ENCODE data around the gene MSGN1. TPM values are rescaled to one million over a fixed set of nuclear protein-coding genes. Genes with fewer than 3 reads are reported as not detected.

The MSGN1 gene
- polyA plus RNA-seq, 1 of the 3 experiments (the other 2 are of a cell fraction), result not detected

GRCh38 chr2:17815468-17816184, 634 bp upstream of the MSGN1 start:
- no peaks in the 10 kb centered on the region for H4K20me1 ChIP-seq (ENCODE audit: insufficient read depth)

GRCh38 chr2:17818235-17818815, 2.1 kb downstream of the MSGN1 start:
- no peak overlapping the region for H3K4me2 ChIP-seq
- DNase-seq, result no peak
- H3K27ac ChIP-seq (ENCODE audit: low read depth in 2 of 2, low read length in 1 of 2), result no peak overlapping the region
- ChIA-PET POLR2A (no interaction called here), CTCF (interaction anchor here (1.3 kb wide), 1 partner anchor 10 kb away, joined by 5 read pairs; no protein-coding TSS in a partner anchor)
- no peaks in the 10 kb centered on the region for H3K36me3 ChIP-seq (replicated peaks in 1 of 2; ENCODE audit: control insufficient read depth in 1 of 2, insufficient read depth in 2 of 2, low read length in 1 of 2)
- TF ChIP-seq NRF1 (IDR thresholded peaks at IDR 0.05; ENCODE audit: low read depth, low read length), result no peak
- no peak for TF ChIP-seq GABPA (IDR thresholded peaks at IDR 0.05; ENCODE audit: low read depth)
- no peak for TF ChIP-seq FOSL2 (IDR thresholded peaks at IDR 0.05; ENCODE audit: borderline replicate concordance, low read depth)
- no peak for TF ChIP-seq FOXJ3 (CRISPR knock-in tag; IDR thresholded peaks at IDR 0.05)
- no peak for TF ChIP-seq JUND (IDR thresholded peaks at IDR 0.05)
- TF ChIP-seq PBX3 (IDR thresholded peaks at IDR 0.05), result no peak
- no peak for TF ChIP-seq MXI1 (IDR thresholded peaks at IDR 0.05; ENCODE audit: low read depth, low read length)
- TF ChIP-seq USF2 (IDR thresholded peaks at IDR 0.05; ENCODE audit: borderline replicate concordance, low read depth, low read length), result no peak
- TF ChIP-seq SMC3 (IDR thresholded peaks at IDR 0.05; ENCODE audit: low read depth, low read length), result no peak
- TF ChIP-seq RXRA (IDR thresholded peaks at IDR 0.05; ENCODE audit: borderline replicate concordance, low read depth), result no peak
- no peak for TF ChIP-seq NFIC (IDR thresholded peaks at IDR 0.05; ENCODE audit: borderline replicate concordance)
- TF ChIP-seq TCF12 (IDR thresholded peaks at IDR 0.05), result no peak
- no peak for TF ChIP-seq GATA2 (CRISPR knock-in tag; IDR thresholded peaks at IDR 0.05)
- TF ChIP-seq YY1 (IDR thresholded peaks at IDR 0.05; ENCODE audit: low read depth), result no peak
- TF ChIP-seq IRF3 (IDR thresholded peaks at IDR 0.05; ENCODE audit: low read depth, low read length), result no peak
- TF ChIP-seq TAF1 (IDR thresholded peaks at IDR 0.05; ENCODE audit: borderline replicate concordance, low read depth, low read length), result no peak
- H3K27me3 ChIP-seq (ENCODE audit: insufficient read depth), result no peaks in the 10 kb centered on the region
- H3K9ac ChIP-seq, result no peak overlapping the region
- no peaks in the 10 kb centered on the region for H3K79me2 ChIP-seq (ENCODE audit: insufficient read depth)
- peaks cover 0 to 12% of the 10 kb centered on the region in 2 experiments; a peak in 2 of 4 replicates for H3K4me1 ChIP-seq (ENCODE audit: control insufficient read depth in 1 of 2, insufficient read depth in 2 of 2, low read depth in 1 of 2, low read length in 1 of 2)
- H3K9me3 ChIP-seq, result no peaks in the 10 kb centered on the region
- no peak overlapping the region for H3K4me3 ChIP-seq (ENCODE audit: low read depth in 2 of 2, low read length in 1 of 2)
- no peak overlapping the region for H2AFZ ChIP-seq (ENCODE audit: low read depth)
- no peaks in the 10 kb centered on the region for H3F3A ChIP-seq (replicated peaks; ENCODE audit: insufficient read depth)
- WGBS (ENCODE audit: low lambda C conversion rate), result 41% methylated on average over 2 of the region's 2 CpGs
- no peaks in the 10 kb centered on the region for H3K9me2 ChIP-seq
- no peaks in the 10 kb centered on the region for H4K20me1 ChIP-seq (ENCODE audit: insufficient read depth)

More at GRCh38 chr2:17815468-17816184, 634 bp upstream of the MSGN1 start:
- CTCF ChIA-PET, result interaction anchor here (0.6 to 4.4 kb wide), 4 partner anchors 14 to 331 kb away, joined by 3 to 21 read pairs (median 6); no protein-coding TSS in a partner anchor
- H3K4me2 ChIP-seq, result no peak overlapping the region
- no peaks in the 10 kb centered on the region for H3K9me3 ChIP-seq
- no peak overlapping the region for H3K9ac ChIP-seq
- H3K4me1 ChIP-seq (ENCODE audit: control insufficient read depth in 1 of 2, insufficient read depth in 2 of 2, low read depth in 1 of 2, low read length in 1 of 2), result peaks cover 0 to 3% of the 10 kb centered on the region in 2 experiments; a peak in 2 of 4 replicates
- no peaks in the 10 kb centered on the region for H3K36me3 ChIP-seq (replicated peaks in 1 of 2; ENCODE audit: control insufficient read depth in 1 of 2, insufficient read depth in 2 of 2, low read length in 1 of 2)
- H3K27me3 ChIP-seq (ENCODE audit: insufficient read depth), result no peaks in the 10 kb centered on the region
- no peak overlapping the region for H3K4me3 ChIP-seq (ENCODE audit: low read depth in 2 of 2, low read length in 1 of 2)
- no peaks in the 10 kb centered on the region for H3K79me2 ChIP-seq (ENCODE audit: insufficient read depth)
- DNase-seq, result no peak
- POLR2A ChIA-PET, result no interaction called here
- TF ChIP-seq RFX5 (IDR thresholded peaks at IDR 0.05; ENCODE audit: low read length) (peak; percentile 39; the same call in 1 of the 2 replicates), YY1 (IDR thresholded peaks at IDR 0.05; ENCODE audit: low read depth) (no peak), TCF12 (IDR thresholded peaks at IDR 0.05) (no peak)
- WGBS (ENCODE audit: low lambda C conversion rate), result 67% methylated on average over 8 of the region's 8 CpGs
- H3K27ac ChIP-seq (ENCODE audit: low read depth in 2 of 2, low read length in 1 of 2), result no peak overlapping the region
- no peaks in the 10 kb centered on the region for H3F3A ChIP-seq (replicated peaks; ENCODE audit: insufficient read depth)
- H3K9me2 ChIP-seq, result no peaks in the 10 kb centered on the region
- no peak overlapping the region for H2AFZ ChIP-seq (ENCODE audit: low read depth)

Measured in SK-N-SH (cell line).